ENCODE measurements around the gene GLRX5. TPM values are rescaled to one million over a fixed set of nuclear protein-coding genes. Genes with fewer than 3 reads are reported as not detected.

Gene GLRX5
- total RNA-seq = 10 to 100 TPM; 37.9 to 44.1 TPM

GRCh38 chr14:95534299-95535225 is at the start of gene GLRX5:
Gene GLRX5 (plus strand): TSS chr14:95535050. CDS start chr14:95535090, 40 bp downstream.
- H3K4me3 Mint-ChIP-seq = peak within 1 kb of the TSS; percentile 93
- H3K27ac Mint-ChIP-seq = peak within 1 kb of the TSS; percentile 94
- H3K9me3 Mint-ChIP-seq (ENCODE audit: low read depth) = no peaks in the 10 kb centered on the region
- peaks cover 34% of the 10 kb centered on the region for H3K36me3 Mint-ChIP-seq (ENCODE audit: low read depth)
- ChIA-PET CTCF (interaction anchor here (0.6 to 5.0 kb wide), 11 partner anchors 8 to 107 kb away, joined by 3 to 29 read pairs (median 9); partner anchors contain the start of gene SYNE3), POLR2A (interaction anchor here (2.8 kb wide), 1 partner anchor 11 kb away, joined by 30 read pairs; no protein-coding TSS in a partner anchor)
- intact Hi-C loops (cut with DNase I, micrococcal nuclease) = loop anchor here (1.0 to 10.0 kb wide), 15 partner anchors 11 to 1452 kb away; partner anchors contain the start of genes CLMN (in 2 of the 2), DICER1 (in 2 of the 2), SYNE3 (in 2 of the 2) and ATG2B (in 1 of the 2)
- ATAC-seq (peak; percentile 94), DNase-seq (peak; percentile 98)
- peaks cover 60% of the 10 kb centered on the region for H3K4me1 Mint-ChIP-seq
- H3K27me3 Mint-ChIP-seq = no peaks in the 10 kb centered on the region

GRCh38 chr14:95485222-95485819 is 49.5 kb upstream of the GLRX5 start:
- CTCF ChIA-PET = interaction anchor here (0.6 to 1.1 kb wide), 5 partner anchors 20 to 591 kb away, joined by 3 read pairs; no protein-coding TSS in a partner anchor

GRCh38 chr14:95486875-95487668 is 47.8 kb upstream of the GLRX5 start:
- intact Hi-C loops (cut with DNase I, micrococcal nuclease) = no loop called here
- H3K4me3 Mint-ChIP-seq = no peak overlapping the region
- H3K27ac Mint-ChIP-seq = no peak overlapping the region
- H3K4me1 Mint-ChIP-seq = peaks cover 28% of the 10 kb centered on the region
- no peak for DNase-seq
- H3K27me3 Mint-ChIP-seq = no peaks in the 10 kb centered on the region
- peaks cover 9% of the 10 kb centered on the region for H3K36me3 Mint-ChIP-seq (ENCODE audit: low read depth)
- ChIA-PET CTCF (interaction anchor here (1.1 kb wide), 1 partner anchor 10 kb away, joined by 3 read pairs; no protein-coding TSS in a partner anchor), POLR2A (no interaction called here)
- ATAC-seq = no peak
- no peaks in the 10 kb centered on the region for H3K9me3 Mint-ChIP-seq (ENCODE audit: low read depth)

More at GRCh38 chr14:95485222-95485819, 49.5 kb upstream of the GLRX5 start:
- DNase-seq (no peak), ATAC-seq (no peak)
- intact Hi-C loops (cut with DNase I, micrococcal nuclease) = no loop called here
- no peaks in the 10 kb centered on the region for H3K27me3 Mint-ChIP-seq
- no peak overlapping the region for H3K4me3 Mint-ChIP-seq
- POLR2A ChIA-PET = no interaction called here
- peaks cover 3% of the 10 kb centered on the region for H3K36me3 Mint-ChIP-seq (ENCODE audit: low read depth)
- H3K4me1 Mint-ChIP-seq = peaks cover 35% of the 10 kb centered on the region
- no peaks in the 10 kb centered on the region for H3K9me3 Mint-ChIP-seq (ENCODE audit: low read depth)
- H3K27ac Mint-ChIP-seq = no peak overlapping the region

GRCh38 chr14:95487669-95488084 is 47.2 kb upstream of the GLRX5 start:
- Mint-ChIP-seq H3K27me3 (no peaks in the 10 kb centered on the region), H3K27ac (peak overlapping the region; percentile 12), H3K9me3 (ENCODE audit: low read depth) (peaks cover 4% of the 10 kb centered on the region), H3K4me3 (no peak overlapping the region), H3K36me3 (ENCODE audit: low read depth) (peaks cover 14% of the 10 kb centered on the region), H3K4me1 (peaks cover 28% of the 10 kb centered on the region)
- ChIA-PET POLR2A (no interaction called here), CTCF (interaction anchor here (1.1 kb wide), 1 partner anchor 9 kb away, joined by 3 read pairs; no protein-coding TSS in a partner anchor)
- ATAC-seq = no peak
- intact Hi-C loops (cut with DNase I, micrococcal nuclease) = no loop called here
- DNase-seq = no peak

GRCh38 chr14:95488376-95489213 is 46.3 kb upstream of the GLRX5 start:
- H3K36me3 Mint-ChIP-seq (ENCODE audit: low read depth) = peaks cover 14% of the 10 kb centered on the region
- ChIA-PET POLR2A (no interaction called here), CTCF (interaction anchor here (1.1 kb wide), 2 partner anchors 8 to 46 kb away, joined by 3 read pairs; no protein-coding TSS in a partner anchor)
- intact Hi-C loops (cut with DNase I, micrococcal nuclease) = no loop called here
- no peak overlapping the region for H3K4me3 Mint-ChIP-seq
- no peak overlapping the region for H3K27ac Mint-ChIP-seq
- DNase-seq = no peak
- no peaks in the 10 kb centered on the region for H3K27me3 Mint-ChIP-seq
- H3K4me1 Mint-ChIP-seq = peaks cover 20% of the 10 kb centered on the region
- H3K9me3 Mint-ChIP-seq (ENCODE audit: low read depth) = peaks cover 4% of the 10 kb centered on the region
- no peak for ATAC-seq

GRCh38 chr14:95489214-95490137 is 45.4 kb upstream of the GLRX5 start:
- ATAC-seq (no peak), DNase-seq (no peak)
- no peak overlapping the region for H3K4me3 Mint-ChIP-seq
- H3K27ac Mint-ChIP-seq = no peak overlapping the region
- intact Hi-C loops (cut with DNase I, micrococcal nuclease) = no loop called here
- ChIA-PET POLR2A (interaction anchor here (0.5 kb wide), 1 partner anchor 24 kb away, joined by 4 read pairs; no protein-coding TSS in a partner anchor), CTCF (interaction anchor here (1.0 to 1.1 kb wide), 3 partner anchors 38 to 45 kb away, joined by 3 to 4 read pairs (median 3); no protein-coding TSS in a partner anchor)
- H3K36me3 Mint-ChIP-seq (ENCODE audit: low read depth) = peaks cover 16% of the 10 kb centered on the region
- H3K4me1 Mint-ChIP-seq = peaks cover 21% of the 10 kb centered on the region
- peaks cover 4% of the 10 kb centered on the region for H3K9me3 Mint-ChIP-seq (ENCODE audit: low read depth)
- H3K27me3 Mint-ChIP-seq = no peaks in the 10 kb centered on the region

- no peak overlapping the region for H3K27ac Mint-ChIP-seq
Measured at GRCh38 chr14:95490138-95490509, 44.7 kb upstream of the GLRX5 start.

GRCh38 chr14:95490727-95491451 is 44.0 kb upstream of the GLRX5 start:
- intact Hi-C loops (cut with DNase I, micrococcal nuclease) = no loop called here
- ChIA-PET POLR2A (interaction anchor here (1.1 kb wide), 1 partner anchor 45 kb away, joined by 3 read pairs; no protein-coding TSS in a partner anchor), CTCF (interaction anchor here (1.1 kb wide), 1 partner anchor 37 kb away, joined by 3 read pairs; no protein-coding TSS in a partner anchor)
- peaks cover 4% of the 10 kb centered on the region for H3K9me3 Mint-ChIP-seq (ENCODE audit: low read depth)
- DNase-seq (no peak), ATAC-seq (no peak)
- H3K27ac Mint-ChIP-seq = no peak overlapping the region
- H3K4me1 Mint-ChIP-seq = peaks cover 29% of the 10 kb centered on the region
- H3K4me3 Mint-ChIP-seq = no peak overlapping the region
- H3K36me3 Mint-ChIP-seq (ENCODE audit: low read depth) = peaks cover 21% of the 10 kb centered on the region
- no peaks in the 10 kb centered on the region for H3K27me3 Mint-ChIP-seq

More at GRCh38 chr14:95490138-95490509, 44.7 kb upstream of the GLRX5 start:
- intact Hi-C loops (cut with DNase I, micrococcal nuclease) = no loop called here
- Mint-ChIP-seq H3K4me1 (peaks cover 26% of the 10 kb centered on the region), H3K4me3 (no peak overlapping the region), H3K27me3 (no peaks in the 10 kb centered on the region), H3K36me3 (ENCODE audit: low read depth) (peaks cover 17% of the 10 kb centered on the region), H3K9me3 (ENCODE audit: low read depth) (peaks cover 4% of the 10 kb centered on the region)
- POLR2A ChIA-PET = interaction anchor here (0.5 to 1.1 kb wide), 2 partner anchors 23 to 46 kb away, joined by 3 to 4 read pairs; no protein-coding TSS in a partner anchor
- no peak for ATAC-seq
- no peak for DNase-seq
- CTCF ChIA-PET = interaction anchor here (1.0 to 1.1 kb wide), 2 partner anchors 37 to 42 kb away, joined by 3 to 4 read pairs; no protein-coding TSS in a partner anchor

Measured in activated CD4-positive, alpha-beta T cell treated with anti-CD3 and anti-CD28 coated beads for 36 hours (primary cell).